GM12873 (cell line): ENCODE results near the gene MRPS16.

Experiments
- TF ChIP-seq, protein P1 (sequence below): IDR thresholded peaks from 2 replicates; pipeline ENCODE4 v1.5.1; 2012; ENCODE audit warnings: low read depth, mild to moderate bottlenecking, moderate library complexity, low read length, control low read depth; ENCODE audit not compliant: insufficient read depth; ENCODE audit errors: missing control alignments

MRPS16 gene

DNA sequence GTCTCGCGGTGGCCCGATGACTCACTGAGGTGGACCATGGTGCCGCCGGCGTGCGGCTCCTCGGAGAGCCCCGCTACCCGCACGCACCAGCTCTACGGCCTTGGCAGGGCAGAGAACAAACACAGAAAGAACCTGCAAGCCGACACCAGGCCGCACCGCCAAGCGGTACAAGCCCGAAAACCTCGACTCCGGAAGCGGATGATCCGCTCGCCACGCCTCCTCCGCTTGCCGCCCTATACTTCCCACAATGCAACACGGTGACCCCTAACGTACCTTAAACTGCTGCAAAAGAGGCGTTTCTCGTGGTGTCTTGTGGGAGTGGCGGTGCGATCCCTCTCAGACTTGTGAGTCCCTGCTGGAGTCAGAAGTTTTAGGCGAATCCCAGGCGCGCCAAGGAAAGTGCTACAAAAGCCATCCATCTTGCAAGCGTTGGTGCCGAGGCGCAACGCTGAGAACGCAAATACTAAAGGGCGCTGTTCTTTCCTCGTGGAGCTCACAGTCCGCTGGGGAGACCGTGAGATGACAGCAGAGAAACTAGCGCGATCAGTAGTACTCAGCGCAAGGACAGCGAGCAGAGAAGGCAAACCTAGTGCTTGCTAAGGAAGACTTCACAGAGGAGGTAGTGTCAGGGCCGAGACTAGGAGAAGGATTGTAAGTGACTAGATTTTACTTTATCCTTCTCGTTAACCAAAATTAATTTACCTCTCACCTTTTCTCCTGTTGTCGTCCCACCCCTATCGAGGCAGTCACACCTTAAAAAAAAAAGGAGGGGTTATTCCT, at the start of gene MRPS16:
Gene MRPS16, minus strand, starts transcription at position 200 of the 780 bp plus-strand sequence. Its CDS starts 162 bp downstream, at position 38.
- TF ChIP-seq, protein P1, sequence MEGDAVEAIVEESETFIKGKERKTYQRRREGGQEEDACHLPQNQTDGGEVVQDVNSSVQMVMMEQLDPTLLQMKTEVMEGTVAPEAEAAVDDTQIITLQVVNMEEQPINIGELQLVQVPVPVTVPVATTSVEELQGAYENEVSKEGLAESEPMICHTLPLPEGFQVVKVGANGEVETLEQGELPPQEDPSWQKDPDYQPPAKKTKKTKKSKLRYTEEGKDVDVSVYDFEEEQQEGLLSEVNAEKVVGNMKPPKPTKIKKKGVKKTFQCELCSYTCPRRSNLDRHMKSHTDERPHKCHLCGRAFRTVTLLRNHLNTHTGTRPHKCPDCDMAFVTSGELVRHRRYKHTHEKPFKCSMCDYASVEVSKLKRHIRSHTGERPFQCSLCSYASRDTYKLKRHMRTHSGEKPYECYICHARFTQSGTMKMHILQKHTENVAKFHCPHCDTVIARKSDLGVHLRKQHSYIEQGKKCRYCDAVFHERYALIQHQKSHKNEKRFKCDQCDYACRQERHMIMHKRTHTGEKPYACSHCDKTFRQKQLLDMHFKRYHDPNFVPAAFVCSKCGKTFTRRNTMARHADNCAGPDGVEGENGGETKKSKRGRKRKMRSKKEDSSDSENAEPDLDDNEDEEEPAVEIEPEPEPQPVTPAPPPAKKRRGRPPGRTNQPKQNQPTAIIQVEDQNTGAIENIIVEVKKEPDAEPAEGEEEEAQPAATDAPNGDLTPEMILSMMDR: no peak

DNA sequence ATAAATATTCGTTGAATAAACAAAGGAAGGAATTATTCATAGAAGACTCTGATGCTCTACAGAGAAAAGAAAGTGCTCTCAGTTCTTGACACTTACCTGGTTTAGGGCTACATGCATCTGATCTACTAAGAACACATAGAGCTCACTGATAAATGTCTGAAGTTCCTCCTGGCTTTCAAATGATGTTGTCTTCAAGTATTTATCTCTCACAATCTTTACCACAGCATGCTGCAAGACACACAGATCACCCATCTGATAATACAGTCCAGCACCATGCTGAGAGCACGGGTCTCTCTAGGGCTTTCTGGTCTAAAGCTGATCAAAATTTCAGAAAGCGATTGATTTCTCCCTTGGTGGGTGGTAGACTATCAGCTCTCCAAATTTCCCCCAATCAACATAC, 44.5 kb upstream of the MRPS16 start:
- TF ChIP-seq, protein P1: no peak

DNA sequence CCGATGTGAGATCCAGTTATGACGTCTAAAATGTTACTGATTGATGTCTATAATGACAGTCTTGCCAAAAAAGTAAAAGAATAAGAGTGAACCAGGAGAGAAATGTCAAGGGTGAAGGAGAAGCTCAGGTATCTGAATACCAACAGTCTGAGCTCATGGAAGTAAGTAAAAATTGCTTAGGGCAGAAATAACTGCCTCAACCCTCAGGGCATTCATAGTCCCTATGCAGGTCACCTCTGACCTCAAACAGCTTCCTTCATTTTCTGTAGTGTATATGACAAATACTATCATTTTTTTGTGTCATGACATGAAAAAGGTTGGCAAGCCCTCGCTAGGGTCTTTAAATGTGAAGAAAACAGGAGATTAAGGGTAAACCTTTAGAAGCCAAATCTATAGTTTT, 41.0 kb upstream of the MRPS16 start:
- TF ChIP-seq, protein P1: no peak

DNA sequence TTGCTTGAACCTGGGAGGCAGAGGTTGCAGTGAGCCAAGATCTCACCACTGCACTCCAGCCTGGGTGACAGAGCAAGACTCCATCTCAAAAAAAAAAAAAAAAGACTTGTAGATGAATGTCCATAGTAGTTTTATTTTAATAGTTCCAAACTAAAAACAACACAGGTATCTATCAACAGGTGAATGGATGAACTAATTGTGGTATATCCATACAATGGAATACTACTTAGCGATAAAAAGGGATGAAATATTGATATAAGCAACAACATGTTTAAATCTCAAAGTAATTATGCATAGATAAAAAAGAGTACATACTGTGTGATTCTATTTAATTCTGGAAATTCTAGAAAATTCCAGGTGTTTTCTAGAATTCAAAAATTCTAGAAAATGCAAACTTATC, 37.5 kb upstream of the MRPS16 start:
- TF ChIP-seq, protein P1: no peak

DNA sequence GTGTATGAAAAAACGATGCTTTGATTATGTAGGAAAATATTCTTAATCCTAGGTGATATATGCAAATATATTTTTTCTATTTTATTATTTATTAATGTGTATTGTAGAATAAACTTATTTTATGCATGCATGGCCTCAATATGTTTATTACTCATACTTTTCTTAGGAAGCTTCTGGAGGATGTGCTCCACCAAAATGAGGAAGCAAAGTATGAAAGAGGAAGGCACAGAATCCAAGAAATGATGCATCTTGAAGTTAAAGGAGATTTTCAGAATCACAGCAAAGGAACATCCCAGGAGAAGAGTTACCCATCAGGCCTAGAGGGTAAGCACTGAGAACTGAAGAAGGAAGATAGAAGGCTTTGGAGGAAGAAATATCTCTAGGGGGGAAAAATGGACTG, 35.0 kb upstream of the MRPS16 start:
- TF ChIP-seq, protein P1: no peak

DNA sequence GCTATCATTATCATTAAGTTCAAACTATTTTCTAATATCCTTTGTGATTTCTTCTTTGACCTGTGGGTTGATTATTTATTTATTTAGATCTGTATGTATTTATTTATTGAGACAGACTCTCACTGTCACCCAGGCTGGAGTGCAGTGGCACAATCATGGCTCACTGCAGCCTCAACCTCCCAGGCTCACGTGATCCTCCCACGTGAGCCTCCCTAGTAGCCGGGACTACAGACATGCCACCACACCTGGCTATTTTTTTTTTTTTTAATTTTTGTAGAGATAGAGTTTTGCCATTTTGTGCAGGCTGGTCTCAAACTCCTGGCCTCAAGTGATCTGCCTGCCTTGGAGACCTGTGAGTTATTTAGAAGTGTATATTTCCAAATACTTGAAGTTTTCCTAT, 28.7 kb upstream of the MRPS16 start:
- TF ChIP-seq, protein P1: no peak

DNA sequence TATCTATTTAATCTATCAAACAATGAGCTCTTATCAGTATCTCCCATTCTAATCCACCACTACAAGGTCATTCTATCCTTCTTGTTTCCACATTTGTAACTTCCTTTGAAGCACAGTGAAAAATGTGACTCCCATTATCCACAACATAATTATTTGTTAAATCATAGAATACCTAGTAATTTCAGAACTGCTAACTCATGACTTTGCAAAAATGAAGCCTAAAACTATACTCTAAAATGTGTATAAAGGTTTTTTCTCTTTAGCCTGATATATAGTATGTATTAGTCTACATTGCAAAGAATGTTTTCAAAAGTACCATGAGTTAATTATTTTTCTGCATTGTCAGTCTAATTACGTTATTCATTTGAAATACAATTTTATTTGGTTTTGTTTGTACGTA, 12.0 kb upstream of the MRPS16 start:
- TF ChIP-seq, protein P1: no peak
